Measurements from ENCODE around the gene SH3PXD2B.

DNA sequence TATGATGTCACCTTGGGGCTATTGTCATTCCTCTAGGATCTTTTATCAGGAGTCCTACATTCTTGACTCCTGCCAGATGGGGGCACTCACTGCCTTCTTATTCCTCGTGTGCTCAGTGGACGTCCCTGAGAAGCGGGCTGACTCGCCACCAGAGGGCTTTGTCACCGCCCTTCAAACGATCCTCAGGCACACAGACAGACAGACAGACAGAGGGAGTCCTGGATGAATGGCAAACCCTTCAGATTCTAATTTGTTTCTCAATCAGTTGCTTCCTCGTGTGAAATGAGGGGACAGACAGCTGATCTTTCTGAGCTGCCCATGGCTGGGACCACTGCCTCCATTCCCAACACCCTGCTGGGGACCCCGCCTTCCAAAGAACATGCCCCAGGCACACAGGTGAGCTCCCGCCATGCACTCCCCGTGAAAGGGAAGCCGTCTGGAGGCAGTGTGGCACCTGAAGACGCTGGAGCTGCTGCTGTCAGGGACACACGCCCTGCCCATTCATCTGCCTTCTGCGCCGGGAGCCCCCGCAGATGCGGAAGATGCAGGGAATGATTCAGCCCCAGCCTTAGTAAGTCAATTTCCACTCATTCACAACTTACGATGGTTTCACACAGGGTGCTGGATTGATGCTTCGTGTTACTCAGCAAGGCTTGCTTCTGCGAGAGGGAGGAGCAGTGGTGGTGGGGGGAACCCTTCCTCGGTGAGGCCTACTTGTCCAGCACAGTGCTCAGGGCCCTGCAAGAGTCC is 24.9 kb upstream of the SH3PXD2B start:
- no peak for TF ChIP-seq REST (IDR thresholded peaks at IDR 0.05; ENCODE audit: insufficient read depth in 1 of 2, low read depth in 2 of 2, low read length in 2 of 2)
- TF ChIP-seq SIN3A (IDR thresholded peaks at IDR 0.05; ENCODE audit: borderline replicate concordance, insufficient read depth, low read length): no peak
- TF ChIP-seq TAF1 (IDR thresholded peaks at IDR 0.05; ENCODE audit: borderline replicate concordance, insufficient read depth, low read length): no peak
- TF ChIP-seq FOXP2 (optimal IDR thresholded peaks at IDR 0.05; ENCODE audit: borderline replicate concordance, extremely low read depth, extremely low read length, insufficient read depth): no peak
- TF ChIP-seq POLR2AphosphoS5 (IDR thresholded peaks at IDR 0.05; ENCODE audit: low read depth, low read length): no peak

Measured in PFSK-1 (cell line).